Liver (tissue), 3 donors: ENCODE measurements around the gene PPFIA1.

Source experiments
- CTCF ChIP-seq: fragments of 150-350 bp; IDR thresholded peaks from 2 replicates; pipeline ENCODE4 v1.5.1; 2017; ENCODE audit warnings: improper control_type of control experiment, low read depth, low read length; ENCODE audit not compliant: missing input control
- HNF4A ChIP-seq, 2 donors: conservative IDR thresholded peaks; 2 replicates each; pipeline ENCODE4 v1.6.1; 2016; ENCODE audit warnings: antibody characterized with exemption in 2 of 2, mild to moderate bottlenecking in 2 of 2
- REST ChIP-seq: IDR thresholded peaks from 2 replicates; pipeline ENCODE4 v1.6.1; 2016; ENCODE audit warnings: antibody characterized with exemption, mild to moderate bottlenecking
- donor health status: healthy.
- donor health status: healthy.

- TF ChIP-seq REST (no peak), CTCF (no peak), HNF4A (conservative IDR thresholded peaks at IDR 0.05) (no peak)
Observed at GRCh38 chr11:70430671-70431574, 160.4 kb downstream of the PPFIA1 start.
